Right lobe of liver (tissue), 6 donors: ENCODE data around the gene DDX41. TPM values are rescaled to one million over a fixed set of nuclear protein-coding genes. Genes with fewer than 3 reads are reported as not detected.

Experiments
- ATAC-seq, 4 donors: fragments of 200-7000 bp; cut with Tn5 transposase; one replicate each; pipeline ENCODE4 v1.9.1; 2020; ENCODE audit warnings: mild to moderate bottlenecking in 4 of 4, moderate library complexity in 4 of 4
- DNase-seq, 3 donors: peaks; one replicate each; pipeline ENCODE4 v3.0.0-alpha.2; 2020
- H3K27ac ChIP-seq, 3 donors: fragments of 200-600 bp; one replicate each; pipeline ENCODE4 v1.8.0; 2022
- H3K27me3 ChIP-seq, 2 donors: fragments of 200-600 bp; one replicate each; pipeline ENCODE4 v1.8.0; 2022
- H3K36me3 ChIP-seq, 4 donors: fragments of 200-600 bp; sonication (generic) in 1 of 4; one replicate each; pipeline versions ENCODE4 v1.5.1 to v1.8.0; 2017 to 2022; ENCODE audit warnings: control low read depth in 1 of 4
- H3K4me1 ChIP-seq, 4 donors: fragments of 200-600 bp; sonication (generic) in 1 of 4; one replicate each; pipeline versions ENCODE4 v1.5.1 to v1.8.0; 2017 to 2022; ENCODE audit warnings: control low read depth in 1 of 4
- H3K4me3 ChIP-seq, 3 donors: fragments of 200-600 bp; one replicate each; pipeline ENCODE4 v1.8.0; 2022
- H3K9me3 ChIP-seq, 4 donors: fragments of 200-600 bp; sonication (generic) in 1 of 4; one replicate each; pipeline versions ENCODE4 v1.5.1 to v1.8.0; 2017 to 2022; ENCODE audit warnings: control low read depth in 1 of 4
- CTCF ChIP-seq, 4 donors: fragments of 200-600 bp in 3 of 4; fragments of 450-650 bp in 1 of 4; IDR thresholded peaks; one replicate each; pipeline versions ENCODE4 v1.5.1 to v1.8.0; 2016 to 2022; ENCODE audit warnings: antibody characterized with exemption in 4 of 4, mild to moderate bottlenecking in 2 of 4
- POLR2A ChIP-seq: fragments of 450-650 bp; IDR thresholded peaks from one replicate; pipeline ENCODE4 v1.6.1; 2017; ENCODE audit warnings: antibody characterized with exemption, mild to moderate bottlenecking
- WGBS: methylation state at CpG from one replicate; pipeline ENCODE4 v1.1.6; 2018; ENCODE audit warnings: low coverage, low lambda C conversion rate; ENCODE audit not compliant: insufficient coverage; ENCODE audit errors: missing lambda C conversion rate; 5-methylcytosine and 5-hydroxymethylcytosine counted together
- intact Hi-C, 2 donors: fragments of 100-400 bp; cut with DNase I; formaldehyde crosslinking; loops; one replicate each; pipeline versions ENCODE4 v1.11.2 to v1.14.1; 2022
- total RNA-seq, 6 experiments: library from RNA; depleted of rRNA in 2 of 6; stranded (reverse); fragments of >200 nt in 2 of 6; fragmentation: NEBNext Ultra II Directional in 3 of 6; extraction: Animal tissue kit (Norgen Biotek cat#: 25700) in 3 of 6; gene quantifications; one replicate each; pipeline versions ENCODE4 v1.1.0 to v1.2.4, GENCODE V29; 2016 to 2023
- donor health status: DM: no; HTN: yes; CAD: no.
- donor health status: DM: no; HTN: no; CAD: no.
- donor health status: DM: no; HTN: no; CAD: no.
- donor health status: DM: no; HTN: yes; CAD: no.
- donor health status: DM: no; HTN: yes; CAD: no.

Gene DDX41
- total RNA-seq, 6 experiments from 2014 or later, result 35.1 to 64.8 (median 47.9) TPM

GRCh38 chr5:177511181-177511580 lies 5.6 kb downstream of the DDX41 start:
- Histone ChIP-seq H3K27me3 (no peaks in the 10 kb centered on the region), H3K4me1 (peaks cover 0 to 10% (median 3%) of the 10 kb centered on the region in 4 donors), H3K36me3 (peaks cover 0 to 44% (median 11%) of the 10 kb centered on the region in 4 donors), H3K9me3 (no peaks in the 10 kb centered on the region), H3K27ac (no peak overlapping the region), H3K4me3 (no peak overlapping the region)
- DNase-seq, result peak in 1 of 3 donors; percentile 52
- intact Hi-C loops, result no loop called here
- no peak for ATAC-seq
- 74% methylated on average over 3 of the region's 5 CpGs for WGBS
- TF ChIP-seq POLR2A (no peak), CTCF (IDR thresholded peaks at IDR 0.05) (no peak)

GRCh38 chr5:177510567-177511053 lies 6.2 kb downstream of the DDX41 start:
- intact Hi-C loops, result no loop called here
- Histone ChIP-seq H3K4me3 (no peak overlapping the region), H3K27ac (peak overlapping the region in 2 of 3 donors; percentile 71 to 88), H3K9me3 (no peaks in the 10 kb centered on the region), H3K36me3 (peaks cover 0 to 44% (median 11%) of the 10 kb centered on the region in 4 donors), H3K4me1 (peaks cover 0 to 4% (median under 1%) of the 10 kb centered on the region in 4 donors), H3K27me3 (no peaks in the 10 kb centered on the region)
- 75% methylated on average over 8 of the region's 15 CpGs for WGBS
- peak in 3 of 4 donors; percentile 6 to 16 (median 16) for ATAC-seq
- TF ChIP-seq CTCF (IDR thresholded peaks at IDR 0.05), result no peak
- peak; percentile 40 for TF ChIP-seq POLR2A
- peak in 1 of 3 donors; percentile 51 for DNase-seq

GRCh38 chr5:177509991-177510566 lies 6.7 kb downstream of the DDX41 start:
- peak overlapping the region; percentile 13 to 88 (median 71) for H3K27ac ChIP-seq
- DNase-seq (peak in 1 of 3 donors; percentile 60), ATAC-seq (no peak)
- no peaks in the 10 kb centered on the region for H3K27me3 ChIP-seq
- peaks cover 0 to 40% (median 11%) of the 10 kb centered on the region in 4 donors for H3K36me3 ChIP-seq
- no peaks in the 10 kb centered on the region for H3K9me3 ChIP-seq
- H3K4me3 ChIP-seq, result peak overlapping the region in 1 of 3 donors; percentile 20
- intact Hi-C loops, result no loop called here
- TF ChIP-seq CTCF (IDR thresholded peaks at IDR 0.05), result no peak
- TF ChIP-seq POLR2A, result no peak
- no peaks in the 10 kb centered on the region for H3K4me1 ChIP-seq
- 50% methylated on average over 4 of the region's 11 CpGs for WGBS

- 22% methylated on average over 5 of the region's 20 CpGs for WGBS
- H3K27ac ChIP-seq, result peak within 1 kb of the TSS; percentile 50 to 88 (median 71)
- peak; percentile 66 to 75 (median 72) for DNase-seq
- H3K27me3 ChIP-seq, result no peaks in the 10 kb centered on the region
- intact Hi-C loops, result no loop called here
- H3K4me3 ChIP-seq, result peak within 1 kb of the TSS; percentile 5 to 35 (median 20)
- no peaks in the 10 kb centered on the region for H3K4me1 ChIP-seq
- no peaks in the 10 kb centered on the region for H3K9me3 ChIP-seq
- H3K36me3 ChIP-seq, result peaks cover 0 to 34% (median 11%) of the 10 kb centered on the region in 4 donors
- TF ChIP-seq CTCF (IDR thresholded peaks at IDR 0.05) (no peak), POLR2A (no peak)
- ATAC-seq, result peak; percentile 49 to 70 (median 62)
Observed at GRCh38 chr5:177509381-177509951, 7.3 kb downstream of the DDX41 start, which contains the start of gene DOK3. DOK3 (minus strand) TSS chr5:177509826; CDS start chr5:177509540, 286 bp downstream.
